ENCODE results near the gene IARS1. TPM values are rescaled to one million over a fixed set of nuclear protein-coding genes. Genes with fewer than 3 reads are reported as not detected.

IARS1 gene
- 10 to 100 TPM; 56.6 to 78.8 (median 75.0) TPM for total RNA-seq

GRCh38 chr9:92293452-92294296 is at the start of gene IARS1:
TSS of gene IARS1 (minus strand) at chr9:92293697. CDS start at chr9:92289419, 4,278 bp downstream.
- H3K27me3 ChIP-seq = no peaks in the 10 kb centered on the region
- H3K9me3 ChIP-seq = no peaks in the 10 kb centered on the region
- H3K4me3 ChIP-seq = peak within 1 kb of the TSS; percentile 60 to 93
- H3K4me1 ChIP-seq = peaks cover 6 to 31% (median 10%) of the 10 kb centered on the region in 3 donors
- peak within 1 kb of the TSS; percentile 57 to 85 (median 78) for H3K27ac ChIP-seq
- ATAC-seq = peak; percentile 100
- TF ChIP-seq, protein P1, sequence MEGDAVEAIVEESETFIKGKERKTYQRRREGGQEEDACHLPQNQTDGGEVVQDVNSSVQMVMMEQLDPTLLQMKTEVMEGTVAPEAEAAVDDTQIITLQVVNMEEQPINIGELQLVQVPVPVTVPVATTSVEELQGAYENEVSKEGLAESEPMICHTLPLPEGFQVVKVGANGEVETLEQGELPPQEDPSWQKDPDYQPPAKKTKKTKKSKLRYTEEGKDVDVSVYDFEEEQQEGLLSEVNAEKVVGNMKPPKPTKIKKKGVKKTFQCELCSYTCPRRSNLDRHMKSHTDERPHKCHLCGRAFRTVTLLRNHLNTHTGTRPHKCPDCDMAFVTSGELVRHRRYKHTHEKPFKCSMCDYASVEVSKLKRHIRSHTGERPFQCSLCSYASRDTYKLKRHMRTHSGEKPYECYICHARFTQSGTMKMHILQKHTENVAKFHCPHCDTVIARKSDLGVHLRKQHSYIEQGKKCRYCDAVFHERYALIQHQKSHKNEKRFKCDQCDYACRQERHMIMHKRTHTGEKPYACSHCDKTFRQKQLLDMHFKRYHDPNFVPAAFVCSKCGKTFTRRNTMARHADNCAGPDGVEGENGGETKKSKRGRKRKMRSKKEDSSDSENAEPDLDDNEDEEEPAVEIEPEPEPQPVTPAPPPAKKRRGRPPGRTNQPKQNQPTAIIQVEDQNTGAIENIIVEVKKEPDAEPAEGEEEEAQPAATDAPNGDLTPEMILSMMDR (IDR thresholded peaks at IDR 0.05) = peak in 3 of 4 experiments; percentile 16 to 63 (median 39)
- TF ChIP-seq EP300 (IDR thresholded peaks at IDR 0.05) = no peak
- TF ChIP-seq POLR2AphosphoS5 (IDR thresholded peaks at IDR 0.05) = peak; percentile 89
- peak; percentile 47 to 61 for TF ChIP-seq POLR2A (IDR thresholded peaks at IDR 0.05)
- 0 to 1% methylated on average over 24 to 61 of the region's 63 CpGs for WGBS, 2 donors (ENCODE audit: low coverage in 1 of 2)
- H3K36me3 ChIP-seq = peaks cover 4 to 26% of the 10 kb centered on the region in 2 donors

- Histone ChIP-seq H3K27ac (peak overlapping the region in 3 of 4 donors; percentile 18 to 49 (median 22)), H3K4me1 (peaks cover 0 to 22% (median 0%) of the 10 kb centered on the region in 3 donors), H3K27me3 (no peaks in the 10 kb centered on the region), H3K36me3 (peaks cover 0 to 27% of the 10 kb centered on the region in 2 donors), H3K4me3 (no peak overlapping the region), H3K9me3 (no peaks in the 10 kb centered on the region)
- TF ChIP-seq, protein P1 (IDR thresholded peaks at IDR 0.05) = peak in 3 of 4 experiments; percentile 30 to 48 (median 40)
- TF ChIP-seq POLR2A (IDR thresholded peaks at IDR 0.05) = no peak
- 38 to 50% methylated on average over 1 of the region's 1 CpG for WGBS, 2 donors (ENCODE audit: low coverage in 1 of 2)
- no peak for ATAC-seq
Measured at GRCh38 chr9:92342825-92343488, 49.5 kb upstream of the IARS1 start.

GRCh38 chr9:92341578-92341977 is 48.1 kb upstream of the IARS1 start:
- H3K9me3 ChIP-seq = no peaks in the 10 kb centered on the region
- H3K27ac ChIP-seq = no peak overlapping the region
- no peak overlapping the region for H3K4me3 ChIP-seq
- peaks cover 0 to 22% (median 0%) of the 10 kb centered on the region in 3 donors for H3K4me1 ChIP-seq
- 100% methylated on average over 1 of the region's 1 CpG; no CpG with 5 or more reads in 1 of the 2 donors for WGBS, 2 donors (ENCODE audit: low coverage in 1 of 2)
- TF ChIP-seq POLR2AphosphoS5 (IDR thresholded peaks at IDR 0.05) = no peak
- TF ChIP-seq POLR2A (IDR thresholded peaks at IDR 0.05) = no peak
- TF ChIP-seq, protein P1 (IDR thresholded peaks at IDR 0.05) = no peak
- no peak for TF ChIP-seq EP300 (IDR thresholded peaks at IDR 0.05)
- peaks cover 0 to 37% of the 10 kb centered on the region in 2 donors for H3K36me3 ChIP-seq
- ATAC-seq = no peak
- no peaks in the 10 kb centered on the region for H3K27me3 ChIP-seq

DNA sequence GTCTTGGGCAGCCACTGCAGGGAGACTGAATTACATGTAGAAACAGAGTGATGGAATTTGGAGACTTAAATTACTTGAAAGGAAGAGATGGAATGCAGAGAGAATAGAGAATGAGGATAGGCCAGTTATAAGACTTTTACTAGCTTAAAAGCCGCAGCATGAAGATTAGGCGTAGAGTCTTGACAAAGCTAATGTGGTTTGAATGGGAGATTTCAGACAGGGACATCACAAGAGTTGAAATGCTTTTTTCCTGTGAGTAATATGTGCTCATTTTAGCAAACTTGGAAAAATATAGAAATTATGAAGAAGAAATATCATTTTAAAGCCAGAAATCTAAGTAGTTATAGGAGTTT is 39.8 kb upstream of the IARS1 start:
- H3K36me3 ChIP-seq = peaks cover 0 to 18% of the 10 kb centered on the region in 2 donors
- H3K4me1 ChIP-seq = peaks cover 0 to under 1% (median 0%) of the 10 kb centered on the region in 3 donors
- H3K9me3 ChIP-seq = no peaks in the 10 kb centered on the region
- TF ChIP-seq POLR2AphosphoS5 (IDR thresholded peaks at IDR 0.05) (no peak), POLR2A (IDR thresholded peaks at IDR 0.05) (no peak), EP300 (IDR thresholded peaks at IDR 0.05) (no peak)
- TF ChIP-seq, protein P1 (IDR thresholded peaks at IDR 0.05) = no peak
- no peak for ATAC-seq
- 62 to 79% methylated on average over 2 of the region's 2 CpGs for WGBS, 2 donors (ENCODE audit: low coverage in 1 of 2)
- no peaks in the 10 kb centered on the region for H3K27me3 ChIP-seq
- H3K4me3 ChIP-seq = no peak overlapping the region
- H3K27ac ChIP-seq = peak overlapping the region in 1 of 4 donors; percentile 18
